A673 (cell line): ENCODE measurements around the gene CCDC33.

Source experiments
- EZH2 ChIP-seq: fragments of 200-600 bp; sonication (generic); IDR thresholded peaks from 2 replicates; pipeline ENCODE4 v1.6.1; 2017; ENCODE audit warnings: borderline replicate concordance, low read depth, mild to moderate bottlenecking, mixed read lengths, antibody characterized with exemption, low read length; ENCODE audit not compliant: poor library complexity, severe bottlenecking
- TF ChIP-seq, protein P1 (sequence below): fragments of 300-800, 200-600 bp; sonication (generic); conservative IDR thresholded peaks from 2 replicates; pipeline ENCODE4 v1.5.1; 2017; ENCODE audit warnings: low read depth, mild to moderate bottlenecking, antibody characterized with exemption, low read length, moderate library complexity, mixed read lengths

DNA sequence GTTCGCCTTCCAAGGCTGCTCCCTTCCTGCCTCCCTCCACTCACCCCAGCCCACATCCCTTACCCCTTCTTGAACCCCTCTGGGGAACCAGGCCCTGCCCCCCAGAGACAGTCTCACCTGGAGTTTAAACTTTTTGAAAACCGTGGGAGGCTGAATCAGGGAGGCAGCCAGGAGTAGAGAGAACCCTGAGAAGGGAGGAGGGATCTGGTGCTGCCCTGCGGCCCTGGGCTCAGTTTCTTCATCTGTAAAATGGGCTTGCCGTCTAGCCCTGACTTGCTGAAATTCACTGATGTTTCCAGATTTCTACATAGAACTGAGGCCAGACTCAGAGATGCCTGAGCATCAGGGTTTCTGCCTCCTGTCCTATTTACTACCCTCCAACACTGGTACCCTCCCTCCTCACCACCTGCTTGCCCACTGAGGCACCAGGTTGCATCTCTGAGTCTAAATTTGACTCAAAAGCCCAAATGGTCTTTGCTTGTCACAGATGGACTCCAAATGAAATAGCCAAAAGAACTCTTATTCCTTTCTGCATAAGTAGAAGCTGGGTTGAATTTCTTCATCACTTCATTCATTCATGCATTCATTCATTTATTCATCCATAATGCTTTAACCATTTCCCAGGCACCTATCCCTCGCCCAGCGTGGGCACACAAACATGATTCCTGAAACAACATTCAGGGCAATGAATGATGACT is 21.7 kb upstream of the CCDC33 start:
- TF ChIP-seq, protein P1, sequence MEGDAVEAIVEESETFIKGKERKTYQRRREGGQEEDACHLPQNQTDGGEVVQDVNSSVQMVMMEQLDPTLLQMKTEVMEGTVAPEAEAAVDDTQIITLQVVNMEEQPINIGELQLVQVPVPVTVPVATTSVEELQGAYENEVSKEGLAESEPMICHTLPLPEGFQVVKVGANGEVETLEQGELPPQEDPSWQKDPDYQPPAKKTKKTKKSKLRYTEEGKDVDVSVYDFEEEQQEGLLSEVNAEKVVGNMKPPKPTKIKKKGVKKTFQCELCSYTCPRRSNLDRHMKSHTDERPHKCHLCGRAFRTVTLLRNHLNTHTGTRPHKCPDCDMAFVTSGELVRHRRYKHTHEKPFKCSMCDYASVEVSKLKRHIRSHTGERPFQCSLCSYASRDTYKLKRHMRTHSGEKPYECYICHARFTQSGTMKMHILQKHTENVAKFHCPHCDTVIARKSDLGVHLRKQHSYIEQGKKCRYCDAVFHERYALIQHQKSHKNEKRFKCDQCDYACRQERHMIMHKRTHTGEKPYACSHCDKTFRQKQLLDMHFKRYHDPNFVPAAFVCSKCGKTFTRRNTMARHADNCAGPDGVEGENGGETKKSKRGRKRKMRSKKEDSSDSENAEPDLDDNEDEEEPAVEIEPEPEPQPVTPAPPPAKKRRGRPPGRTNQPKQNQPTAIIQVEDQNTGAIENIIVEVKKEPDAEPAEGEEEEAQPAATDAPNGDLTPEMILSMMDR: no peak
- no peak for TF ChIP-seq EZH2
